GM23248 (cell line): ENCODE results near the gene TBC1D10A.

Source experiments
- EZH2 ChIP-seq: fragments of 200-600 bp; sonication (generic); IDR thresholded peaks from 2 replicates; pipeline ENCODE4 v1.6.1; 2018; ENCODE audit warnings: antibody characterized with exemption, mild to moderate bottlenecking; ENCODE audit not compliant: insufficient read depth, poor library complexity, severe bottlenecking
- EZH2phosphoT487 ChIP-seq: fragments of 200-600 bp; sonication (generic); IDR thresholded peaks from 2 replicates; pipeline ENCODE4 v1.6.1; 2018; ENCODE audit warnings: antibody characterized with exemption, moderate library complexity, mild to moderate bottlenecking, low read depth; ENCODE audit not compliant: insufficient read depth

- TF ChIP-seq EZH2 (no peak), EZH2phosphoT487 (no peak)
Observed at GRCh38 chr22:30294066-30294465, 32.7 kb downstream of the TBC1D10A start.
